LNCaP clone FGC (cell line): Measurements from ENCODE around the gene CENPX.
A peak's percentile ranks its signal among the peaks of the same experiment; 100 is the strongest.

Source experiments
- DNase-seq: peaks from one replicate; pipeline ENCODE4 v3.0.0-alpha.2; 2011; ENCODE audit warnings: low read depth
- H3K4me3 ChIP-seq: 2 replicates; pipeline ENCODE4 v1.5.1; 2011; ENCODE audit warnings: mild to moderate bottlenecking, low read depth, low read length, control low read depth
- CTCF ChIP-seq: IDR thresholded peaks from 2 replicates; pipeline ENCODE4 v1.5.1; 2012; ENCODE audit warnings: mild to moderate bottlenecking; ENCODE audit not compliant: control insufficient read depth, insufficient read depth; ENCODE audit errors: extremely low read depth

CENPX gene

GRCh38 chr17:81977211-81977808 is 45.4 kb downstream of the CENPX start, which contains the start of gene ASPSCR1:
Gene ASPSCR1, plus strand, starts transcription at chr17:81977629. Its CDS starts 18 bp downstream, at chr17:81977647.
- H3K4me3 ChIP-seq: peak within 1 kb of the TSS; percentile 85
- TF ChIP-seq CTCF: no peak
- DNase-seq: peak; percentile 54

DNA sequence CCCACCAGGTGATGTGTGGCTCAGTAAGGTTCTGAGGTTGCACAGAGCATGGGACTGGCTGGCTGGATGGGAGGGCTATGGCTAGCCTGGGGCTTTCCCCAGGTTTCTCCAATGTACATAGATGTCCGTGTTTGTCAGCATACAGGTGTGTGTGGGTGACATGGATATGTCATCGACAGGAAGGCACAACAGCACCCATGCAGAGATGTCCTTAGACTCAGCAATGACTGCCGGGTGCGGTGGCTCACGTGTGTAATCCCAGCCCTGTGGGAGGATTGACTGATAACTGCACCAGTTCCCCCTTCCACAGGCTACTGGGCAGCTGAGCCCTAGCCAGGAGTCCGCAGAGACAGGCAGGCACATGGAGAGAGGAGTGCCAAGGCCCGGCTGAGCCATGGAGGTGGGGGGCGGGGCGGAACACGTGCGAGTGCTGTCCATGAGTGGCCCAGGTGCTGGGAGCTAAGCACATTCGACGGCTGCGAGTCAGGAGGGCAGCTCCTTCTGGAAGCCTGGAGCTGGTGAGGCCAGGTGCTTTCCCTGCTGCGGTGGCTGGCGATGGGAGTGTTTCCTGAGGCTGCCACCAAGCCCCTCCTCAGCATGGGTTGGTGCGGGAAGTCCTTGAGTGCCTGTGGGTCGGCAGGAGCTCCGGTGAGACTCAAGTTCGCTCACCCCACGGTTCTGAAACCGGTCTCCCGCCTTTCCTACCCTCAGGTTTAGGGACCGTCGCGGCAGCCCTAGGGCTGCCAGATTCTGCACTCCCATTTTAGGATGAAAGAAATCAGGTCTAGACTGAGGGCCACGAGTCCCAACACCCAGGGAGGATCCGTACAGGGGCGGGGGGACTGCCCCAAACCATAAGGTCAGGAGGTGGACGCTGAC is 46.1 kb downstream of the CENPX start:
- no peak for DNase-seq
- TF ChIP-seq CTCF: no peak
- peak overlapping the region; percentile 85 for H3K4me3 ChIP-seq

- H3K4me3 ChIP-seq: no peak overlapping the region
- no peak for DNase-seq
- TF ChIP-seq CTCF: no peak
Observed at GRCh38 chr17:81973432-81973831, 49.2 kb downstream of the CENPX start.

GRCh38 chr17:81968850-81969812 is 53.5 kb downstream of the CENPX start:
- TF ChIP-seq CTCF: no peak
- no peak overlapping the region for H3K4me3 ChIP-seq
- no peak for DNase-seq
